ENCODE results near the gene POLR2J.

DNA sequence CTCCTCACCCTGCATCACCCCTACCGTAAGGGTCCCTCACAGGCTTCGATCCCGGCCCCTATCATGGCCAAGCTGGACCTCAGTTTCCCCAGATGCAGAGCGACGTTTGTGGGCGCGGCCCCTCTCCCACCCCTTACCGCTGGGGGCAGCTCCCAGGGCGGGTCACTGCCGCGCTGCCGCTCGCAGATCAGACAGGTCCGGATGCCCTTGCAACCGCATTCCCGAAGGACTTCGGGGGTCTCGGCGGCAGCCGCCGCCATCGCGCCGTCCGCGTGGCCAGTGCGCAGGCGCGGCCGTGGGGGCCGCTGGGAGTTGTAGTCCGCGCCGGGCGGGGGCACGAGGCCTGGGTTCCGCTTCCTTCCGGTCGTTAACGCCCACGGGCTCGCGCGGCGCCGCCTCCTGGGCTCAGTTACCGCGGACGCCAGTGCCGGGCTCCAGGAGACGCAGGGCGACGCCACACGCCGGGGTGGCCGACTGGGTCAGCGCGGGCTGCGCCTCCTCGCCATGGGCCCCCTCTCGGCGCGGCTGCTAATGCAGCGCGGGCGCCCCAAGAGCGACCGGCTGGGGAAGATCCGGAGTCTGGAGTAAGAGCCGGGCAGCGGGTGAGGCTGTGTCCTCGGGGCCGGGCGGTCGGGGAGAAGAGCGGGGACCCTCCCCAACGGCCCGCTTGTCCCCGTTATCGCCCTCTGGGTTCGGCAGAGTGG, 14.0 kb downstream of the POLR2J start, which contains the start of the genes ALKBH4 and LRWD1:
- TF ChIP-seq ZFP30 (CRISPR knock-in tag; IDR thresholded peaks at IDR 0.05) (no peak), RARB (CRISPR knock-in tag; IDR thresholded peaks at IDR 0.05) (no peak), ZC3H10 (CRISPR knock-in tag; IDR thresholded peaks at IDR 0.05) (no peak), ISL1 (CRISPR knock-in tag; IDR thresholded peaks at IDR 0.05) (no peak), ZNF8 (CRISPR knock-in tag; IDR thresholded peaks at IDR 0.05) (no peak), ZNF70 (CRISPR knock-in tag; IDR thresholded peaks at IDR 0.05) (no peak)
- TF ChIP-seq, protein P1, sequence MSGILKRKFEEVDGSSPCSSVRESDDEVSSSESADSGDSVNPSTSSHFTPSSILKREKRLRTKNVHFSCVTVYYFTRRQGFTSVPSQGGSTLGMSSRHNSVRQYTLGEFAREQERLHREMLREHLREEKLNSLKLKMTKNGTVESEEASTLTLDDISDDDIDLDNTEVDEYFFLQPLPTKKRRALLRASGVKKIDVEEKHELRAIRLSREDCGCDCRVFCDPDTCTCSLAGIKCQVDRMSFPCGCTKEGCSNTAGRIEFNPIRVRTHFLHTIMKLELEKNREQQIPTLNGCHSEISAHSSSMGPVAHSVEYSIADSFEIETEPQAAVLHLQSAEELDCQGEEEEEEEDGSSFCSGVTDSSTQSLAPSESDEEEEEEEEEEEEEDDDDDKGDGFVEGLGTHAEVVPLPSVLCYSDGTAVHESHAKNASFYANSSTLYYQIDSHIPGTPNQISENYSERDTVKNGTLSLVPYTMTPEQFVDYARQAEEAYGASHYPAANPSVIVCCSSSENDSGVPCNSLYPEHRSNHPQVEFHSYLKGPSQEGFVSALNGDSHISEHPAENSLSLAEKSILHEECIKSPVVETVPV (CRISPR knock-in tag; IDR thresholded peaks at IDR 0.05): no peak

Data from SK-N-SH treated with all-trans-retinoic acid at 6 μM for 48 hours (cell line).